Ishikawa (cell line): ENCODE data around the gene CD300LG.

ENCODE experiments used
- CEBPB ChIP-seq: IDR thresholded peaks from 2 replicates; pipeline ENCODE4 v1.6.1; 2012
- CREB1 ChIP-seq: IDR thresholded peaks from 2 replicates; pipeline ENCODE4 v1.6.1; 2012; ENCODE audit warnings: low read depth
- EGR1 ChIP-seq: IDR thresholded peaks from 2 replicates; pipeline ENCODE4 v1.6.1; 2012
- EP300 ChIP-seq: IDR thresholded peaks from 2 replicates; pipeline ENCODE4 v1.6.1; 2012; ENCODE audit warnings: borderline replicate concordance
- FOXM1 ChIP-seq: IDR thresholded peaks from 2 replicates; pipeline ENCODE4 v1.6.1; 2012; ENCODE audit warnings: low read depth, borderline replicate concordance
- NFIC ChIP-seq: IDR thresholded peaks from 2 replicates; pipeline ENCODE4 v1.6.1; 2012
- RAD21 ChIP-seq: IDR thresholded peaks from 2 replicates; pipeline ENCODE4 v1.6.1; 2012; ENCODE audit warnings: low read depth
- TAF1 ChIP-seq: IDR thresholded peaks from 2 replicates; pipeline ENCODE4 v1.6.1; 2012; ENCODE audit warnings: low read depth, mild to moderate bottlenecking
- TCF12 ChIP-seq: IDR thresholded peaks from 2 replicates; pipeline ENCODE4 v1.6.1; 2012; ENCODE audit warnings: low read depth
- TEAD4 ChIP-seq: IDR thresholded peaks from 2 replicates; pipeline ENCODE4 v1.6.1; 2012
- USF1 ChIP-seq: IDR thresholded peaks from 2 replicates; pipeline ENCODE4 v1.6.1; 2012
- YY1 ChIP-seq: IDR thresholded peaks from 2 replicates; pipeline ENCODE4 v1.6.1; 2012; ENCODE audit warnings: low read depth
- TF ChIP-seq, protein P1 (sequence below): IDR thresholded peaks from 2 replicates; pipeline ENCODE4 v1.6.1; 2012
- TF ChIP-seq, protein P2 (sequence below): IDR thresholded peaks from 2 replicates; pipeline ENCODE4 v1.6.1; 2012; ENCODE audit warnings: low read depth, mild to moderate bottlenecking

DNA sequence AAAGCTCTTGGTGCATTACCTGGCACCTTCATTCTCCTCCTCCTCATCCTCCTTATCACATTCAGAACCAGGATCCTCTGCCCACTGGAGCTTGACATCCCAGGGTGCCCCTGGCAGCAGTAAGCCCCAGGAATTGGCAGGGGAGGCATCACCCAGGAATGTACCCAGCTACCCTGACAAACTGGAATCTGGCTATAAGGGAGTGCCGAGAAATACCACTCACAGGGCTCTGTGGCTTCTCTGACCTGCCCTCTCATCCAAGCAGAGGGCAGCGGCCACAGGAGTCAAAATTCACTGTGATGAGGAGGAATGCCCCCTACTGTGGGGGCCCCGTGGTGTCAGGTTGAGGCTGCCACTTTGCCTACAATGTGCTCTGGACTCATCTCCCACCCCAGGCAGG, 33.6 kb upstream of the CD300LG start:
- TF ChIP-seq NFIC: no peak
- no peak for TF ChIP-seq TCF12
- no peak for TF ChIP-seq RAD21
- TF ChIP-seq FOXM1: no peak
- TF ChIP-seq TEAD4: no peak
- no peak for TF ChIP-seq EP300
- TF ChIP-seq CREB1: no peak
- TF ChIP-seq, protein P1, sequence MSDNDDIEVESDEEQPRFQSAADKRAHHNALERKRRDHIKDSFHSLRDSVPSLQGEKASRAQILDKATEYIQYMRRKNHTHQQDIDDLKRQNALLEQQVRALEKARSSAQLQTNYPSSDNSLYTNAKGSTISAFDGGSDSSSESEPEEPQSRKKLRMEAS: no peak
- no peak for TF ChIP-seq TAF1
- no peak for TF ChIP-seq USF1
- TF ChIP-seq, protein P2, sequence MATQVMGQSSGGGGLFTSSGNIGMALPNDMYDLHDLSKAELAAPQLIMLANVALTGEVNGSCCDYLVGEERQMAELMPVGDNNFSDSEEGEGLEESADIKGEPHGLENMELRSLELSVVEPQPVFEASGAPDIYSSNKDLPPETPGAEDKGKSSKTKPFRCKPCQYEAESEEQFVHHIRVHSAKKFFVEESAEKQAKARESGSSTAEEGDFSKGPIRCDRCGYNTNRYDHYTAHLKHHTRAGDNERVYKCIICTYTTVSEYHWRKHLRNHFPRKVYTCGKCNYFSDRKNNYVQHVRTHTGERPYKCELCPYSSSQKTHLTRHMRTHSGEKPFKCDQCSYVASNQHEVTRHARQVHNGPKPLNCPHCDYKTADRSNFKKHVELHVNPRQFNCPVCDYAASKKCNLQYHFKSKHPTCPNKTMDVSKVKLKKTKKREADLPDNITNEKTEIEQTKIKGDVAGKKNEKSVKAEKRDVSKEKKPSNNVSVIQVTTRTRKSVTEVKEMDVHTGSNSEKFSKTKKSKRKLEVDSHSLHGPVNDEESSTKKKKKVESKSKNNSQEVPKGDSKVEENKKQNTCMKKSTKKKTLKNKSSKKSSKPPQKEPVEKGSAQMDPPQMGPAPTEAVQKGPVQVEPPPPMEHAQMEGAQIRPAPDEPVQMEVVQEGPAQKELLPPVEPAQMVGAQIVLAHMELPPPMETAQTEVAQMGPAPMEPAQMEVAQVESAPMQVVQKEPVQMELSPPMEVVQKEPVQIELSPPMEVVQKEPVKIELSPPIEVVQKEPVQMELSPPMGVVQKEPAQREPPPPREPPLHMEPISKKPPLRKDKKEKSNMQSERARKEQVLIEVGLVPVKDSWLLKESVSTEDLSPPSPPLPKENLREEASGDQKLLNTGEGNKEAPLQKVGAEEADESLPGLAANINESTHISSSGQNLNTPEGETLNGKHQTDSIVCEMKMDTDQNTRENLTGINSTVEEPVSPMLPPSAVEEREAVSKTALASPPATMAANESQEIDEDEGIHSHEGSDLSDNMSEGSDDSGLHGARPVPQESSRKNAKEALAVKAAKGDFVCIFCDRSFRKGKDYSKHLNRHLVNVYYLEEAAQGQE: no peak
- TF ChIP-seq CEBPB: no peak
- no peak for TF ChIP-seq EGR1
- TF ChIP-seq YY1: no peak
